Sigmoid colon (tissue), 3 donors: Measurements from ENCODE around the gene KRTCAP3.

Experiments
- CTCF ChIP-seq, 4 experiments: fragments of 450-650 bp in 3 of 4; fragments of 200-600 bp in 1 of 4; IDR thresholded peaks; one replicate each; pipeline ENCODE4 v1.5.1; 2016 to 2019; ENCODE audit warnings: antibody characterized with exemption in 4 of 4, mild to moderate bottlenecking in 3 of 4, moderate library complexity in 2 of 4
- POLR2A ChIP-seq, 2 donors: fragments of 450-650 bp; IDR thresholded peaks; one replicate each; pipeline ENCODE4 v1.6.1; 2016; ENCODE audit warnings: antibody characterized with exemption in 2 of 2, mild to moderate bottlenecking in 2 of 2, moderate library complexity in 2 of 2

DNA sequence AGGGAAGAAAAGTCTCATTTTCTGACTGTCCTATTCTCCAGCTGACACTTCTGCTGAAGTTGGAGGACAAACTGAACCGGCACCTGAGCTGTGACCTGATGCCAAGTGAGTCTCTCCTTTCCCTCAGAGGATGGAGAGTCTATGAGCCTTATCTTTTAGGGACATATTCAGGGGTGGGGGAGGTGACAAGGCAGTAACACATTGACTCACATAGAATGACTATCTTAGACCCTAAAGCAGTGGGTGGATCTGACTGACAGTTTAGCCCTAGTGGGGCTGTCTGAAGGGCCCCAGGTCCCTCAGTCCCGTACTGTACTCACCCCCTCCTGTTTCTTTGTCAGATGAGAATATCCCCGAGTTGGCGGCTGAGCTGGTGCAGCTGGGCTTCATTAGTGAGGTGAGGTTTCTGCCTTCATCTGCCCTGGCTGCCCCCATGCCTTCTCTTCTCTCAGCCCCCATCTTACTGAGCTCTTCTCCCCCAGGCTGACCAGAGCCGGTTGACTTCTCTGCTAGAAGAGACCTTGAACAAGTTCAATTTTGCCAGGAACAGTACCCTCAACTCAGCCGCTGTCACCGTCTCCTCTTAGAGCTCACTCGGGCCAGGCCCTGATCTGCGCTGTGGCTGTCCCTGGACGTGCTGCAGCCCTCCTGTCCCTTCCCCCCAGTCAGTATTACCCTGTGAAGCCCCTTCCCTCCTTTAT, 805 bp upstream of the KRTCAP3 start:
- TF ChIP-seq CTCF (IDR thresholded peaks at IDR 0.05) (no peak), POLR2A (IDR thresholded peaks at IDR 0.05) (no peak)
